Activated effector memory CD4-positive, alpha-beta T cell treated with anti-CD3 and anti-CD28 coated beads, Interleukin-2, amount 50 U/mL, for 16 hours (primary cell): ENCODE data around the gene IL1RL2.

Experiments
- DNase-seq: peaks from one replicate; pipeline ENCODE4 v3.0.0-alpha.2; 2020

IL1RL2 gene

GRCh38 chr2:102269200-102269524 lies 82.3 kb downstream of the IL1RL2 start:
- DNase-seq = no peak

GRCh38 chr2:102271844-102272243 lies 85.0 kb downstream of the IL1RL2 start:
- no peak for DNase-seq

GRCh38 chr2:102273619-102274211 lies 86.9 kb downstream of the IL1RL2 start:
- no peak for DNase-seq

GRCh38 chr2:102276549-102277201 lies 89.9 kb downstream of the IL1RL2 start:
- no peak for DNase-seq

GRCh38 chr2:102277202-102277700 lies 90.4 kb downstream of the IL1RL2 start:
- no peak for DNase-seq

GRCh38 chr2:102278720-102279390 lies 92.0 kb downstream of the IL1RL2 start:
- no peak for DNase-seq

GRCh38 chr2:102279391-102279735 lies 92.5 kb downstream of the IL1RL2 start:
- DNase-seq = no peak

- no peak for DNase-seq
Observed at GRCh38 chr2:102282678-102283091, 95.9 kb downstream of the IL1RL2 start.

GRCh38 chr2:102283996-102284395 lies 97.2 kb downstream of the IL1RL2 start:
- DNase-seq = no peak

- DNase-seq = no peak
Observed at GRCh38 chr2:102284611-102285010, 97.8 kb downstream of the IL1RL2 start.

GRCh38 chr2:102285368-102285767 lies 98.5 kb downstream of the IL1RL2 start:
- no peak for DNase-seq

GRCh38 chr2:102286041-102286440 lies 99.2 kb downstream of the IL1RL2 start:
- DNase-seq = no peak

- no peak for DNase-seq
Observed at GRCh38 chr2:102289129-102289528, 102.3 kb downstream of the IL1RL2 start.
